MM.1S (cell line): ENCODE data around the gene BTBD9.

Source experiments
- EZH2 ChIP-seq: fragments of 300-600 bp; sonication (generic); optimal IDR thresholded peaks from 2 replicates; pipeline ENCODE3; 2017; ENCODE audit warnings: low read depth, mild to moderate bottlenecking, antibody characterized with exemption, low read length, mixed read lengths
- EZH2phosphoT487 ChIP-seq: fragments of 300-600 bp; sonication (generic); IDR thresholded peaks from 2 replicates; pipeline ENCODE4 v1.6.1; 2018; ENCODE audit warnings: antibody characterized with exemption, low read length
- TF ChIP-seq, protein P1 (sequence below): fragments of 300-600 bp; sonication (generic); IDR thresholded peaks from 2 replicates; pipeline ENCODE4 v1.5.1; 2016; ENCODE audit warnings: antibody characterized with exemption, low read length, mixed read lengths

DNA sequence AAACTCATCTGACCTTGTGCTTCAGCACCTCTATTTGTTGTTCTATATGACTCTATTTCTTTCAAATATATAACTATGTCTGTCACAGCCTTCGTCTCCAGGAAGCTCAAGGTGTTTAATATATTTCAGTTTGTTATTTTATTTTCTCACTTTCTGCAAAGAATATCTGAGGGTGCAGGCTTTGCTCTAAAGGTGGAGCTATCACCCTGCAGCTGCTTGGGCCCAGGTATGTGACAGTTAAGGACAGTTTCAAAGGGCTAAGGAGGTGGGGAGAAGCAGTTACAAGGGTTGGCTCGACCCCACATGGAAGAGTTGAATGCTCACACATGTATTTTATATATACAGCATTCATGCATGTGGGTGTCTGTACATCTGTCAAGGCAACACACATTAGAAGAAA lies 405.6 kb downstream of the BTBD9 start:
- TF ChIP-seq, protein P1, sequence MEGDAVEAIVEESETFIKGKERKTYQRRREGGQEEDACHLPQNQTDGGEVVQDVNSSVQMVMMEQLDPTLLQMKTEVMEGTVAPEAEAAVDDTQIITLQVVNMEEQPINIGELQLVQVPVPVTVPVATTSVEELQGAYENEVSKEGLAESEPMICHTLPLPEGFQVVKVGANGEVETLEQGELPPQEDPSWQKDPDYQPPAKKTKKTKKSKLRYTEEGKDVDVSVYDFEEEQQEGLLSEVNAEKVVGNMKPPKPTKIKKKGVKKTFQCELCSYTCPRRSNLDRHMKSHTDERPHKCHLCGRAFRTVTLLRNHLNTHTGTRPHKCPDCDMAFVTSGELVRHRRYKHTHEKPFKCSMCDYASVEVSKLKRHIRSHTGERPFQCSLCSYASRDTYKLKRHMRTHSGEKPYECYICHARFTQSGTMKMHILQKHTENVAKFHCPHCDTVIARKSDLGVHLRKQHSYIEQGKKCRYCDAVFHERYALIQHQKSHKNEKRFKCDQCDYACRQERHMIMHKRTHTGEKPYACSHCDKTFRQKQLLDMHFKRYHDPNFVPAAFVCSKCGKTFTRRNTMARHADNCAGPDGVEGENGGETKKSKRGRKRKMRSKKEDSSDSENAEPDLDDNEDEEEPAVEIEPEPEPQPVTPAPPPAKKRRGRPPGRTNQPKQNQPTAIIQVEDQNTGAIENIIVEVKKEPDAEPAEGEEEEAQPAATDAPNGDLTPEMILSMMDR, result no peak
- TF ChIP-seq EZH2, result no peak
- TF ChIP-seq EZH2phosphoT487, result no peak
